Measurements from ENCODE around the gene FAM136A.
"Not testable (repeated sequence)": the region's sequence is repeated elsewhere in the genome, so short reads cannot be mapped to it uniquely, and the experiment has no call there.

The FAM136A gene

DNA sequence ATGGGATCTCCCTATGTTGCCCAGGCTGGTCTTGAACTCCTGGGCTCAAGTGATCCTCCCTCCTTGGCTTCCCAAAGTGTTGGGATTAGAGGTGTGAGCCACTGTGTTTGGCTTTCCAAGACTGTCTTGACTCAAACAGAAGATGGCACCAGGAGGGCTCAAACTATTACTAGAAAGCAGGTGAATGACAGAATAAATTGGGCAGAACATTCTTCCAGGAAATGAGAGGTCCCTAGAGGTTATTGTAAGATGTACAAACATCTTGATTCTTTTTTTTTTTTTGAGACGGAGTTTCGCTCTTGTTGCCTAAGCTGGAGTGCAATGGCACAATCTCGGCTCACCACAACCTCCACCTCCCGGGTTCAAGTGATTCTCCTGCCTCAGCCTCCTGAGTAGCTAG lies 4.0 kb downstream of the FAM136A start:
- DNase-seq (ENCODE audit: low read depth) = not testable (repeated sequence)

DNA sequence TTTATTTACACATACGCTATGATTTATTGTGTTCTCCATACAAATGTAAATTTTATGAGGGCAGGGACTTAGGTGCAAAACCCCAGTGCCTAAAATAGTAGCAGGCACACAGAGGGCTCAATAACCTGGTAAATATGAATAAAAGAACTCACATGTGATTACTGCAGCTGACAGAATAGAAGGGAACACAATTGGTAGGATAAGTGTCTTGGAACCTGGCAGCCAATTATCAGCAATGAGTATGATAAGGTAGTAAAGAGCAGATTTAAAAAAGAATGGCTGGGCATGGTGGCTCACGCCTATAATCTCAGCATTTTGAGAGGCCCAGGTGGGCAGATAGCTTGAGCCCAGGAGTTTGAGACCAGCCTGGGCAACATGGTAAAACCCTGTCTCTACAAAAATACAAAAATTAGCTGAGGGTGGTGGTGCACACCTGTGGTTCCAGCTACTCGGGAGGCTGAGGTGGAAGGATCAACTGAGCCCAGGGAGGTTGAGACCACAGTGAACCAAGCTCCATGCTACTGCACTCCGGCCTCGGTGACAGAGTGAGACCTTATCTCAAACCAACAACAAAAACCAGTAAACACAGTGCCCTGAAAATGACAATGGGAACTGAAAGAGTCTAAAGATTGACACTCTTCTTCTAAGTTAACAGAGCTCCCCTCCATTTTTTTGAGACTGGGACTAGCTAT lies 18.2 kb downstream of the FAM136A start:
- no peak for DNase-seq (ENCODE audit: low read depth)

DNA sequence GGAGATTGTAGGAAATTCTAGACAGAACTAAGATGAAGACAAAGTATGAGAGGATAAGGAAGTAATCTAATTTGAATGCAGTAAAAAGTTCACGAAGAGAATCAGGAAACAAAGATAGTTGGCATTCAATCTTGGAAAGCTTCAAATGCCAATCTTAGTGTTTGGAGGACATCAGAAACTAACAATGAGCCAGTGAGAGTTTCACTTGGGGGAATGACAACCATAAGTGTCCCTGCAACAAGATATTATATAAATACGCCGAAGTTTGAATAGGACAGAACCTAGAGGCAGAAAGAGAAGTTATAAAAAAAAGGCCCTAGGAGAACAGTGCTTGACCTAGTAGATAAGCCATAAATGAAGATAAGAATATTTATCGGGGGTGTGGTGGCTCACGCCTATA lies 19.4 kb downstream of the FAM136A start:
- DNase-seq (ENCODE audit: low read depth) = no peak

DNA sequence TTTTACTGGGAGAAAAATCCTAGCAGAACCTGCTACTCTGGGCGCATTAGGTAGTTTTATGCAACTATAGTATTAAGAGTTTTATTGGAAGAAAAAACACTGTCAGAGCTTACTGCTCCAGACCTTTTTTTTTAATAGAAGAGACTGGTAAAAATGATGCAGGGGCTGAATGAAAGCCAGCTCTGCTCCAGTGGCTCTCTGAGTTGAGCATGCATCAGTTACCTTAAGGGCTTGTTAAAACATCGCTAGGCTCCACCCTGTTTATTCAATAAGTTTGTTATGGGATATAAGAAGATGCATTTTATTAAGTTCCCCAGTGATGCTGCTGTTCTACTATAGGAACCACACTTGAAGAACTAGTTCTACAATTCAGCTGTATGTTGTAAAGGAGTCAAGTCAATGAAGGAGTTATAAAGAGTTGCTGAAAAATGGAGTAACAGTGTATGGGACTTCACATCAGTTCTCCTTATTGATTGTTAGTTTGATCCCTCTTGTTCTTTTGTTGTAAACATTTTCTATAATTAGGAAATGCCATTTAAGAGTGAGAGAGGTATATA lies 21.5 kb downstream of the FAM136A start:
- DNase-seq (ENCODE audit: low read depth) = no peak

DNA sequence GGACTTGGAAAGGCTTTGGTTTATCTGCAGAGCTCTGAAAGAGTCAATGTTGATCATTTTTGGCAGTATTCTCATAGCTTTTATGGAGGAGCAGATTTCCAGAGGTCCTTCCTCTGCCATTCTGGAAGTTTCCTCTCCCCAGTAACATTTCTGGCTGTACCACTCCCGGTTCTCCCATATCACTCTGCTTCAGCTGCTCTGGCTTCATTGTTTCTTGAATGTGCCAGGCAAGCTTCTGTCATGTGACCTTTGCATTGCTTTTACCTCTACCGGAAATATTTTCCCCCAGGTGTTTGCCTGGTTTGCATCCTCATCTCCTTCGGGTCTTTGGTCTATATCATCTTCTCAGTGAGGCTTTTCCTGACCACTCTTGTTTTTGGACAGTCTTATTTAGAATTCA lies 31.5 kb downstream of the FAM136A start:
- DNase-seq (ENCODE audit: low read depth) = no peak

DNA sequence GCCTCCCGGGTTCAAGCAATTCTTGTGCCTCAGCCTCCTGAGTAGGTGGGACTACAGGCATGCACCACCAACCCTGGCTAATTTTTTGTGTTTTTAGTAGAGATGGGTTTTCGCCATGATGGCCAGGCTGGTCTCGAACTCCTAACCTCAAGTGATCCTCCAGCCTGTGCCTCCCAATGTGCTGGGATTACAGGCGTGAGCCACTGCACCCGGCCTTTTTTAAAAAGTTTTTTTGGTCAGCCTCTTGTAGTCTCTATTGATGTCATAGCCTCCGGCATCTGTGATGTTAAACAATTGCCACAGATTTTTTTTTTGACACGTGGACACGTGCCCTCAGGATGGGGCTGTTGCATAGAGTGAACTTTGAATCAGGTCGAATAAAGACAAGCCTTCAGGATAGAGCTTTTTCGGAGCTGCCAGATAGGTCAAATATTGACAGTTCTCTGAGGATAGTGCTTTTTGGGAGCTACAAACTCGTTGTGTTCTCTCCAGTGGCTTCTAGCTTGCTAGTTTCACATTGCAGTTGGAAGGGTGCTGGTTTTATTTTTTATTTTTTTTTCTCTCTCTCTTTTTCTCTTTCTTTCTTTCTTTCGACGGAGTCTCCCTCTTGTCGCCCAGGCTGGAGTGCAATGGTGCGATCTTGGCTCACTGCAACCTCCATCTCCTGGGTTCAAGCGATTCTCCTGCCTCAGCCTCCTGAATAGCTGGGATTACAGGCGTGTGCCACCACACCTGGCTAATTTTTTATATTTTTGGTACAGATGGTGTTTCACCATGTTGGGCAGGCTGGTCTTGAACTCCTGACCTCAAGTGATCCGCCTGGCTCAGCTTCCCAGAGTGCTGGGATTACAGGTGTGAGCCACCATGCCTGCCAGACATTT lies 32.2 kb downstream of the FAM136A start:
- DNase-seq (ENCODE audit: low read depth) = not testable (repeated sequence)

DNA sequence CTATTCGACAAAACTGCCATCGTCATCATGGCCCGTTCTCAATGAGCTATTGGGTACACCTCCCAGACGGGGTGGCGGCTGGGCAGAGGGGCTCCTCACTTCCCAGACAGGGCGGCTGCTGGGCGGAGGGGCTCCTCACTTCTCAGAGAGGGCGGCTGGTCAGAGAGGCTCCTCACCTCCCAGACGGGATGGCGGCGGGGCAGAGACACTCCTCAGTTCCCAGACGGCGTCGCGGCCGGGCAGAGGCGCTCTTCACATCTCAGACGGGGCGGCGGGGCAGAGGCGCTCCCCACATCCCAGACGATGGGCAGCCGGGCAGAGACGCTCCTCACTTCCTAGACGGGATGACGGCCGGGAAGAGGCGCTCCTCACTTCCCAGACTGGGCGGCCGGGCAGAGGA lies 34.9 kb downstream of the FAM136A start:
- DNase-seq (ENCODE audit: low read depth) = not testable (repeated sequence)

DNA sequence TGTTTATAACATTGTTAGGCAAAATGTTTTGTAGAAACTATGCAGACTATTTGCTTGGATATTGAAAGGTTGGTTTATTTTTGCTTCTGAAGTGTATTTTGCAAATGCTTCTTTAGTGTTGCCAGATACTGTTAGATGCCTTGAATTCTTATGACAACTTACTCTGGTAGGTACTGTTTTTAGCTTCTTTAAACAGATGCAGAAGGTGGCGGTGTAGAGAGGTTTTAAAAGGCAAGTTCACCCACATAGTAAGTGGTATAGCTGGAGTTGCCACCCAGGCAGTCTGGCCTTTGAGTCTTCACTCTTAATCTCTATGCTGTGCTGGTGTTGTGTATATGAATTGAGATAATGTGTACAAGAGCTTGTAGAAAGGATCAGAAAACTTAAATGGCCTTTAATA lies 40.4 kb downstream of the FAM136A start:
- DNase-seq (ENCODE audit: low read depth) = no peak

DNA sequence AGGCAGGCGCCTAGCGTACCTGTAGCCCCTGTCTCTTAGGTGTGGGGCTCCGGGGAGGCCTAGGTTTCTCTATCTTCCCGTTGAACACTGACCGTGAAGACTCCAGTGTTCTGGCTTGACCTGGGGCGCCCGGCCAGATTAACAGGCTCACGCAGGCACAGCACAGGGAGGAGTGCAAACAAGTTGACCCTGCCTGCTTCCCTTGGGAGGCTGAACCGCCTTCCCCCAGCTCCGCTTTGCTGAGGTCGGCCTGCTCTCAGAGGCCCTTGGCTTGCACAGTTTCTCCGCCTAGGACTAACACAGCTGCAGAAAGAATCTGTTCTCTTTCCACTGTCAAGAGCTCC lies 43.4 kb downstream of the FAM136A start:
- DNase-seq (ENCODE audit: low read depth) = no peak

DNA sequence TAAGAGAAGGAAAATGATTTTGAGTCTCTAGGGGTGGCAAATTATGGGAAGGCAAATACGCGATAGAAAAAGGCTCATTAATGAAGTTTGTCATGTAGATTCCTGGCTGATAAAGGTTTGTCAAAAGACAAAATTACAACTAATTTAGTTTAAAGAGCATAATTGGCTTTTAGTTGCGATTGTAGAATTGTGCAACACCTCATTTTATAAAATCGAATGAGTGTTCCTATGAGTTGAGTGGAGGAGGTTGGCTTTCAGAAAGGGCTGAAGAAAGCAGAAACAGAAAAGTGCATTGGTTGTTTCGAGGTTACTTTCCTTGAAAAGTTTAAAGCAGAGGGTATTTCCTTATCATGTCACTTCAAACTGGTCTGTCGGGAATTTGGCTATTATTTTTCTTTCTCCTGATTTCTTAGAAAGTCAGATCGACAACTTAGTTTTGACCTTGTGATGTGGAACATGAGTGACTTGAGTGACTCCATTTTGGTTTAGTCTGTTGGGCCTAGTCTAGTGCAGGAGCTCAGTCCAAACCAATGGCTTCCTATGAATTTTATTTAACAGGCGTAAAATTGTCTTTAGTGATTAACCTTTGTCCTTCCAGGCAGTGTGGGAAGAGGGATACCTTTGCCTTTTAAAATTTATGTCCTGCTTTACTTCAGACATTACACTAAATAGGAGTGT lies 46.1 kb downstream of the FAM136A start:
- no peak for DNase-seq (ENCODE audit: low read depth)

DNA sequence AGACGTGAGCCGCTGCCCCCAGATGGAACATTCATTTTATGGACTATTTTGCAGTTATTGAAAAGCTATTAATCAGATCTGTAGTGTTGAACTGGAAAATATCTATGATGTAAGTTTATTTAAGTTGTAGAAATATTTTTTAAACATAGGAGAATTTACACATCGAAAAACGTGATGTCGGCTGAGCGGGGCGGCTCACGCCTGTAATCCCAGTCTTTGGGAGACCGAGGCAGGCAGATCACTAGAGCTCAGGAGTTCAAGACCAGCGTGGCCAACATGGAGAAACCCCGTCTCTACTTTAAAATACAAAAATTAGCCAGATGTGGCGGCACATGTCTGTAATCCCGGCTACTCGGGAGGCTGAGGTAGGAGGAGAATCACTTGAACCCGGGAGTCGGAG lies 51.4 kb downstream of the FAM136A start:
- DNase-seq (ENCODE audit: low read depth) = no peak

DNA sequence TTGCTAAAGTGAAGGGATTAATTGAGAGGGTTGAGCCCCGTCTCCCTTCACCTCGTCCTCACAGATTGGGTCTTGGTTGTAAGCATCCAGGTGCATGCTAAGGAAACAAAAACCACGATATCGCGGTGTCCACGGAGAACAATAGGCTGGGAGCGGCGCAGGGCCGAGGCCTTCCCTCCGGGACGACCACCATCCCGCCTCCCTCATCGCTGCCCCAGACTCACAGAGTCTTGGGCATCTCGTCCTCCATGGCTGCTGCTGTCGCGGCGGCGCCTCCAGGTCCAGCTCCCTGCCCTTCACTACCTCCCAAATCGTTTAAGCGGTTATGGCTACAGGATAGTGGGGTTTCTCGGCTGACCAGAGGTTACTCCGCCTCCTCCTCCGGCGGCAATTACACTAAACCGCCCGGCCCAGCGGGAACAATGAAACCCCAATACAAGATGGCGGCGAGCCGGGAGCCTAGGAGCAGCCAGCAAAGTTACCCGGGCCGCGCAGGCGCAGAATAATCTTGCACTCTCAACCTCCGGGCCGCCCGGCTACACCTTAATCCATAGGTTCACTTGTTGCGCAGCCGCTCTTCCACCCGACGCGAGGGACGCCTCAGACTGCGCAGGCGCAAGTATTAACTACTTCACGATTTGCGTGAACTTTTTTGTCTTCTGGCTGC lies 53.6 kb downstream of the FAM136A start, which contains the start of gene TIA1:
TSS of gene TIA1 (minus strand) at position 448 of the 667 bp plus-strand sequence. CDS start at position 250, 198 bp downstream.
- DNase-seq (ENCODE audit: low read depth) = peak; percentile 96

DNA sequence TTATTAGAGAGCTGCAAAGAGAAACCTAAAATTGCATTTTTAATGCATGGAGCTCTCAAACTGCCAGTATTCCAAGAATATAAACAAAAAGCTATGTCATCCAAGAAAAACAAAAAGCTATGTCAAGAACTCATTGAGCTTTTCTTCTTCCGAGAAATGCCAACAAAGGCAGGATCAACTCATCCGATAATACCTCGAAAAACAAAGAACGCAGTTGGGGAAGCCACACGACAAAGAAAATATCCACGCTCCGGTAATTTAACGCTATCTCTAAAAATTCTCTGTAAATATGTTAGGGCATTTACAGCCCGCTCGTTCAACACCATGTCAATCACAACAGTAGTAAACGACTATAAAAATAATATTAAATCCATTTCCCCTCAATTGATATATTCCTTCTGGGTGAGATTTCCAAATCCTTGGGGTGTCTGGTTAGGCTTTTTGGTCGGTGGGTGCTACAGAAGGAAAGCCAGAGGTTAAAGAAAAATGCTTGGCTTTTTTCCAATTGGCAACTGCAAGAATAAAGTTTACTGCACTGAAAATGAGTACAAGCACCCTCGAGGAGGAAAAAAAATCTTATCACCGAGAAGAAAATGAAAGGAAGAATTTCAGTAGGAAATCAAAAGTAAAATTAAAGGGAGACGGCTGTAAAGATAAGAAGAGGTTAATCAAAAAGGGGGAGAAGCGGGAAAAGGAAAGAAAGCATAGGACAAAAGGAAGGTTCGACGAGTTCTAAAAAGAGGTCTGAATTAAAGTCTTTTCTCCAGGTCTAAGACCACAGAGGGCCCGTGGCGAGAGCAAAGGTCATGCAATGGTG lies 54.3 kb downstream of the FAM136A start:
- no peak for DNase-seq (ENCODE audit: low read depth)
